HEK293T (cell line): ENCODE data around the gene SCNN1G.

Experiments
- CTCF ChIA-PET: fragments of 350-600 bp; formaldehyde crosslinking; extraction: SDS; loops from one replicate; lab custom pipeline; 2021; ENCODE audit warnings: antibody characterized with exemption, inconsistent platforms; lab: Yijun Ruan, JAX
- POLR2A ChIA-PET: fragments of 350-600 bp; formaldehyde crosslinking; extraction: SDS; loops from one replicate; lab custom pipeline; 2020; ENCODE audit warnings: antibody characterized with exemption, inconsistent platforms; lab: Yijun Ruan, JAX
- DNase-seq: peaks from one replicate; pipeline ENCODE4 v3.0.0; 2012; ENCODE audit warnings: mixed read lengths; ENCODE audit errors: extremely low spot score
- ARNT ChIP-seq: fragments of 450-650 bp; IDR thresholded peaks from 2 replicates; pipeline ENCODE4 v1.6.1; 2017; ENCODE audit warnings: mild to moderate bottlenecking
- BHLHE40 ChIP-seq: fragments of 450-650 bp; IDR thresholded peaks from 2 replicates; pipeline ENCODE4 v1.6.1; 2016; ENCODE audit warnings: mild to moderate bottlenecking, moderate library complexity, borderline replicate concordance
- CTBP1 ChIP-seq: fragments of 450-650 bp; IDR thresholded peaks from 2 replicates; pipeline ENCODE4 v1.6.1; 2016; ENCODE audit warnings: borderline replicate concordance
- ELF4 ChIP-seq: fragments of 450-650 bp; IDR thresholded peaks from 2 replicates; pipeline ENCODE4 v1.6.1; 2017; ENCODE audit warnings: antibody characterized with exemption
- FOXA1 ChIP-seq: fragments of 450-650 bp; IDR thresholded peaks from 2 replicates; pipeline ENCODE4 v1.6.1; 2016; ENCODE audit warnings: mild to moderate bottlenecking
- FOXK2 ChIP-seq: fragments of 450-650 bp; IDR thresholded peaks from 2 replicates; pipeline ENCODE4 v1.6.1; 2016; ENCODE audit warnings: mild to moderate bottlenecking
- FOXM1 ChIP-seq: fragments of 450-650 bp; IDR thresholded peaks from 2 replicates; pipeline ENCODE4 v1.6.1; 2017; ENCODE audit warnings: mild to moderate bottlenecking, borderline replicate concordance
- HDGF ChIP-seq: fragments of 450-650 bp; IDR thresholded peaks from 2 replicates; pipeline ENCODE4 v1.6.1; 2017; ENCODE audit warnings: antibody characterized with exemption, borderline replicate concordance
- L3MBTL2 ChIP-seq: fragments of 450-650 bp; conservative IDR thresholded peaks from 2 replicates; pipeline ENCODE4 v1.6.1; 2016; ENCODE audit warnings: mild to moderate bottlenecking
- LEF1 ChIP-seq: fragments of 450-650 bp; IDR thresholded peaks from 2 replicates; pipeline ENCODE4 v1.6.1; 2017; ENCODE audit warnings: mild to moderate bottlenecking, borderline replicate concordance
- NFRKB ChIP-seq: fragments of 450-650 bp; IDR thresholded peaks from 2 replicates; pipeline ENCODE4 v1.6.1; 2016; ENCODE audit warnings: mild to moderate bottlenecking, moderate library complexity
- SP1 ChIP-seq: fragments of 450-650 bp; IDR thresholded peaks from 2 replicates; pipeline ENCODE4 v1.6.1; 2017
- SUZ12 ChIP-seq: fragments of 450-650 bp; IDR thresholded peaks from 2 replicates; pipeline ENCODE4 v1.6.1; 2016; ENCODE audit warnings: mild to moderate bottlenecking
- TARDBP ChIP-seq: fragments of 450-650 bp; IDR thresholded peaks from 2 replicates; pipeline ENCODE4 v1.6.1; 2016
- ZNF384 ChIP-seq: fragments of 450-650 bp; IDR thresholded peaks from 2 replicates; pipeline ENCODE4 v1.6.1; 2016
- TF ChIP-seq, protein P1 (sequence below): fragments of 450-650 bp; IDR thresholded peaks from 2 replicates; pipeline ENCODE4 v1.6.1; 2016

Gene SCNN1G

DNA sequence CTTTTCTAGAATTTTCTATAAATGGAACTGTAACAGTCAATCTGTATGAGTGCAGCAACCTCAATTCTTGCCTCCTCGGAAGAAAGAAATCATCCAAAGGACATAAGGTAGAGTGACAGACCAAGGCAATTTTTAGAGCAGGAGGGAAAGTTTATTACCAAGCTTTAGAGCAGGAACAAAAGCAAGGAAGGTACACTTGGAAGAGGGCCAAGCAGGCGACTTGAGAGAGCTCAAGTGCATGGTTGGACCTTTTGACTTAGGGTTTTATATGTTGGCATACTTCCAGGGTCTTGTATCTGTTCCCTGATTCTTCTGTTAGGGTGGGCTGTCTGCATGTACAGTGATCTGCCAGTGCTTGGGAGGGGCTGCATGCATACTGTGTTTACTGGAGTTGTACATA, 50.3 kb downstream of the SCNN1G start:
- TF ChIP-seq FOXA1 = no peak
- TF ChIP-seq FOXK2 = no peak
- POLR2A ChIA-PET = no interaction called here
- no peak for DNase-seq
- CTCF ChIA-PET = no interaction called here

DNA sequence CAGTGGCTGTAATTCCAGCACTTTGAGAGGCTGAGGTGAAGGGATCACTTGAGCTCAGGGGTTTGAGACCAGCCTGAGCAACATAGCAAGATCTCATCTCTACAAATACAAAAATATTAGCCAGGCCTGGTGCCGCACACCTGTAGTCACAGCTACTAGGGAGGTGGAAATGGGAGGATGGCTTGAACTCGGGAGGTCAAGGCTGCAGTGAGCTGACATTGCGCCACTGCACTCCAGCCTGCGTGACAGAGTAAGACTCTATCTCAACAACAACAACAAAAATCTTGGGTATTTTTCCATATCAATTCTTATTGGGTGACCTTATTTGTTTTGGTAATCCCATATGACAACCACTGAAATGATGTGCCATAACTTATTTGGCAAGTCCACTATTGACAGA, 52.6 kb downstream of the SCNN1G start:
- ChIA-PET POLR2A (no interaction called here), CTCF (no interaction called here)
- DNase-seq = no peak
- TF ChIP-seq ZNF384 = no peak
- no peak for TF ChIP-seq ARNT
- TF ChIP-seq HDGF = no peak
- no peak for TF ChIP-seq CTBP1
- no peak for TF ChIP-seq LEF1
- TF ChIP-seq FOXK2 = no peak

DNA sequence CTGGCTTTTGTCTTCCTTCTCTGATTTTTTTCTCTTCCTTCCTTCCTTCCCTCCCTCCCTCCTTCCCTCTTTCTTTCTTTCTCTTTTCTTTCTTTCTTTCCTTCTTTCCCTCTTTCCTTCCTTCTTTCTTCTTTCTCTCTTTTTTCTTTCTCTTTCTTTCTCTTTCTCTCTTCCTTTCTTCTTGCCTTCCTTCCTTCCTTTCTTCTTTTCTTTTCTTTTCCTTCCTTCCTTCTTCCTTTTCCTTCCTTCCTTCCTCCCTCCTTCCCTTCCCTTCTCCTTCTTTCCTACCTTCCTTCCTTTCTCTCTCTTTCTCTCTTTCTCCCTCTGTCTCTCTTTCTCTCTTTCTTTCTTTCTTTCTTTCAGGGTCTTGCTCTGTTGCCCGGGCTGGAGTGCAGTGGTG, 54.4 kb downstream of the SCNN1G start:
- CTCF ChIA-PET = no interaction called here
- TF ChIP-seq ELF4 (no peak), ZNF384 (no peak), ARNT (no peak), LEF1 (no peak), SP1 (no peak), HDGF (no peak), TARDBP (no peak), FOXK2 (no peak), NFRKB (no peak), BHLHE40 (no peak), L3MBTL2 (no peak), FOXM1 (no peak), SUZ12 (no peak), FOXA1 (no peak)
- TF ChIP-seq, protein P1, sequence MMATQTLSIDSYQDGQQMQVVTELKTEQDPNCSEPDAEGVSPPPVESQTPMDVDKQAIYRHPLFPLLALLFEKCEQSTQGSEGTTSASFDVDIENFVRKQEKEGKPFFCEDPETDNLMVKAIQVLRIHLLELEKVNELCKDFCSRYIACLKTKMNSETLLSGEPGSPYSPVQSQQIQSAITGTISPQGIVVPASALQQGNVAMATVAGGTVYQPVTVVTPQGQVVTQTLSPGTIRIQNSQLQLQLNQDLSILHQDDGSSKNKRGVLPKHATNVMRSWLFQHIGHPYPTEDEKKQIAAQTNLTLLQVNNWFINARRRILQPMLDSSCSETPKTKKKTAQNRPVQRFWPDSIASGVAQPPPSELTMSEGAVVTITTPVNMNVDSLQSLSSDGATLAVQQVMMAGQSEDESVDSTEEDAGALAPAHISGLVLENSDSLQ = no peak
- POLR2A ChIA-PET = no interaction called here
- no peak for DNase-seq

DNA sequence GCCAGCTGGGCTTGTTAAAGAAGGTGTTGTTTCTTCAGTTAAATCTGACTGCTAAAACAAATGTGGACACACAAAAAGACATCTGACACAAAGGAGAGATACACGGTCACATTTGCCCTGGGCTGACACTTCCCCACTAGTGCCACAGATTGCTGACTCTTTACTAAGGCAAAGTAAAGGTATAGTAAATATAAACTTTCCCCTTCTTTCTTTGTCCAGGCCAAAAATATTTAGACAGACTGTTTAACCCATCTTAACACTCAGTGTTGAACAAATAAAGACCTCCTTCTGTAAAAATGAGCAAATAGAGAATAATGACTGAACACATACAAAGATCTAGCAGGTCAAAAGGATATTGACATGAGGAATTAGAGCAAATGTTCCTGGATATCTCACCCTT, 58.4 kb downstream of the SCNN1G start:
- POLR2A ChIA-PET = no interaction called here
- CTCF ChIA-PET = no interaction called here
- no peak for DNase-seq
- no peak for TF ChIP-seq SP1
- no peak for TF ChIP-seq ZNF384
- TF ChIP-seq LEF1 = no peak
- TF ChIP-seq CTBP1 = no peak
- TF ChIP-seq, protein P1 = no peak
- no peak for TF ChIP-seq L3MBTL2
- no peak for TF ChIP-seq TARDBP
- no peak for TF ChIP-seq ELF4
- no peak for TF ChIP-seq NFRKB
- no peak for TF ChIP-seq FOXM1

DNA sequence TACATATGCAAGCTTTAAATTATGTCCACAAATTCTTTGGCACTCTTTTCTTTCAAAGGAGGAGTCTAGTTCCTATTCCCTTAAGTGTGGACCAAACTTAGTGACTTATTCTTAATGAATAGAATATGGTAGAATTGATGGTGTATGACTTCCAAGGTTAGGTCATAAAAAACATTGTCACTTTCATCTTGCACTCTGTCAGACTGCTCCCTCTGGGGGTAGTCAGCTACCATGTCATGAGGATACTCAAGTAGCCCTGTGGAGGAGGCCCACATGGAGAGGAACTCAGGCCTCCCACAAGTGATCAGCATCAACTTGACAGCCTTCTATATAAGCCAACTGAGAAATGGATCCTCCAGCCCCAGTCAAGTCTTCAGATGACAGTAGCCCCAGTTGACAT, 61.6 kb downstream of the SCNN1G start:
- POLR2A ChIA-PET = no interaction called here
- no peak for DNase-seq
- CTCF ChIA-PET = no interaction called here
- no peak for TF ChIP-seq ZNF384

DNA sequence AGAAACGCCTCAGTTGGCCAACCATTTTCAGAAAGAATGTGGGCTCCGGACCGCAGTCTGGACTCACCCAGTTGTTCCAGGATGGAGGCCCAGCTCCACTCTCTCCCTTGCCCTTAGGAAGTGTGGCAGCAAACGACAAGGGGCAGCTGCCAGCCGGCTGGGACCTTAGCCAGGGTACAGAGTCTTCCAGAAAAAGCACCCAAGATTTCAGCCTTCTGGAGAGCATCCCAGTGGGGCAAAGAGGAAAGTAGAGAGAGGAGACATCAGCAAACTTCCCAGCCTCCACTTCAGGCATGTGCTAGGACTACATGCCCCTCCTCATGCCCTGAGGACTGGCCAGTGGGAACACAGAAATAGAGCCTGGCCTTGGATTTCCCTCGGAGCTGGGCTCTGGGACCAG, 62.7 kb downstream of the SCNN1G start:
- TF ChIP-seq TARDBP (no peak), FOXK2 (no peak), FOXA1 (no peak), ARNT (no peak), FOXM1 (no peak), NFRKB (no peak), SUZ12 (no peak), HDGF (no peak), L3MBTL2 (no peak), LEF1 (no peak), CTBP1 (no peak), ZNF384 (no peak), BHLHE40 (no peak), SP1 (no peak)
- TF ChIP-seq, protein P1 = no peak
- no peak for DNase-seq
- CTCF ChIA-PET = no interaction called here
- POLR2A ChIA-PET = no interaction called here

DNA sequence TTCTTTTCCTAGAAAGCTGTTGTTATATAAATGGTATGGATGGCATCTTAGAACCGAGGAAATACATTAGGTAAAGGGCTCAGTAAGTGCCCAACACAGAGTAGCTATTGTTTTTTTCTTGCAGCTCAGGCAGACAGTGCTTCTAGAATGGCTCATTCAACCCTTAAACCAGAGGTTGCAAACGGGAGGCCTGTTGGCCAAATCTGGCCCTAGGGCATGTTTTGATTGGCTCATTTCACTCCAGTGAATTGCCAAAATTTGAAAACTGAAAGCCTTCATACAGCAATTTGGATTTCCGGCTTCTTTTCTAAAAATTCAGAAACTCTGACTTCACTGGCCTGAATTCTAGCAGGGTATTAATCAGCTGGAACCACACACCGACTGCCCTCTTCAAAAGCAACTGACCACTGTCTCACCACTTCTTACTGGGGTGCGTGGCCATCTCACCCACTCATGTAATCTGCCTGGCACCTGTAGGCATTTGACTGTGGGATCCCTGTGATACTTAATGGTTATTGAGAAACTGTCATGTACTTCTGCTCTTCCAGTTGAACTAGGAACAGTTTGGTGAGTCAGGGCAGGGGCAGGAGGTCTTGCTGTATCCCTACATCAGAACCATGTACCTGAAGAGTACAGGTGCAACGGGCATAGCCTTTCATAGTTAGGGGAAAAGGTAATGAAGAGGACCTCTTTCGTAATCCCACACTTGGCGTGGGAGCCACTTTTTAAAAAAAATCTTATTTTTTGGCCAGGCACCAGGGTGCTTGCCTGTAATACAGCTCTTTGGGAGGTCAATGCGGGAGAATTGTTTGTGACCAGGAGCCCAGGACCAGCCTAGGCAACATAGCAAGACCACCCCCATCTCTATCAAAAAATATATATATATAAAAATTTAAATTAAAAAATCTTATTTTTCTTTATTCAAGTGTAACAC, 66.0 kb downstream of the SCNN1G start:
- CTCF ChIA-PET = no interaction called here

More for the DNA sequence above, 66.0 kb downstream of the SCNN1G start:
- TF ChIP-seq TARDBP = no peak
- no peak for TF ChIP-seq ELF4
- TF ChIP-seq HDGF = no peak
- TF ChIP-seq, protein P1 = no peak
- no peak for TF ChIP-seq SP1
- no peak for TF ChIP-seq CTBP1
- no peak for TF ChIP-seq FOXK2
- no peak for TF ChIP-seq NFRKB
- no peak for TF ChIP-seq ZNF384
- no peak for TF ChIP-seq FOXM1
- no peak for TF ChIP-seq FOXA1
- no peak for TF ChIP-seq L3MBTL2
- no peak for TF ChIP-seq LEF1
- no peak for TF ChIP-seq BHLHE40
- no peak for TF ChIP-seq SUZ12
- TF ChIP-seq ARNT = no peak
- DNase-seq = no peak
- POLR2A ChIA-PET = no interaction called here
